Activated CD8-positive, alpha-beta memory T cell treated with anti-CD3 and anti-CD28 coated beads, Interleukin-2, amount 10 ng/mL, durations not matched to agents 7 days and 5 days (primary cell): ENCODE data around the gene CBX4. TPM values are rescaled to one million over a fixed set of nuclear protein-coding genes. Genes with fewer than 3 reads are reported as not detected.

Source experiments
- ATAC-seq: fragments of 150-1000 bp; cut with Tn5 transposase; one replicate; pipeline ENCODE4 v1.10.0; 2021; ENCODE audit warnings: moderate library complexity
- CTCF ChIA-PET: fragments of 350-600 bp; sonication (Branson Sonifier 250); formaldehyde crosslinking; loops from one replicate; lab custom pipeline; 2021; ENCODE audit warnings: antibody characterized with exemption; lab: Charles Lee
- DNase-seq: peaks from one replicate; pipeline ENCODE4 v3.0.0-alpha.2; 2020
- H3K27ac Mint-ChIP-seq: one replicate; pipeline ENCODE4 v1.8.0; 2021; ENCODE audit warnings: mild to moderate bottlenecking, mixed read lengths
- H3K27me3 Mint-ChIP-seq: one replicate; pipeline ENCODE4 v1.8.0; 2021; ENCODE audit warnings: mixed read lengths
- H3K36me3 Mint-ChIP-seq: one replicate; pipeline ENCODE4 v1.8.0; 2021; ENCODE audit warnings: mild to moderate bottlenecking, mixed read lengths
- H3K4me1 Mint-ChIP-seq: one replicate; pipeline ENCODE4 v1.8.0; 2021; ENCODE audit warnings: mixed read lengths
- H3K4me3 Mint-ChIP-seq: one replicate; pipeline ENCODE4 v1.8.0; 2021; ENCODE audit warnings: mild to moderate bottlenecking, moderate library complexity, mixed read lengths
- H3K9me3 Mint-ChIP-seq: one replicate; pipeline ENCODE4 v1.8.0; 2022; ENCODE audit warnings: low read depth, mixed read lengths
- total RNA-seq, 2 experiments: library from RNA; stranded (reverse); gene quantifications; one replicate each; pipeline ENCODE4 v1.2.3, GENCODE V29; 2021

Gene CBX4
- total RNA-seq, 2 experiments from 2014 or later: 28.3 to 36.7 TPM

DNA sequence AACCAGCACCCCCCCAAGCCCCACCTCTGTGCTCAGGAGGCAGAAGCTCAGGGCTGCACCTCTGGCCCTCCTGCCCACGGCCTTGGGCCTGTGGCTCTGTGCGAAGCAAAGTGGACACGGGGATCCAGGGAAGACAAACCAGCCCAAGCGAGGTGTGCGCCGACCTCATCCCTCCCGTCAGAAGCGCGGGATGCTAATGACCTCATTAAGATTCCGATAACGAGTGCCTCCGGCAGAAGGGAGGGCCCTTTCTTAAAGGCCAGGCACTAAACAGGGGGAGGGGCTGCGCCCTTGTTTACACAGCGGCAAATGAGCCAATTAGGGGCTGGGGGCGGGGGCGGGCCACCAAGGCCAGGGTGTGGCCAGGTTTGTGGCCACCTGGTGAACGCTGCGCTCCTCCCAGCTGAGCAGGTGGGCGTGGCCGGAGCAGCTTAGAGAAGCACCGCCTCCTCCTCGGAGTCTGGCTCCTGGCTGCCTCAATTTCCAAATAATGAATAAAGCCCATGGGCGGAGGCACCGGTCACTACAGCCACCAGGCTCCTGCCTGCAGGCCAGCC, 3.2 kb downstream of the CBX4 start:
- Mint-ChIP-seq H3K36me3 (peaks cover 27% of the 10 kb centered on the region), H3K4me3 (no peak overlapping the region), H3K27ac (no peak overlapping the region), H3K9me3 (no peaks in the 10 kb centered on the region), H3K27me3 (peaks cover 15% of the 10 kb centered on the region), H3K4me1 (peaks cover 34% of the 10 kb centered on the region)
- ATAC-seq (no peak), DNase-seq (no peak)
- CTCF ChIA-PET: interaction anchor here (0.8 to 3.3 kb wide), 18 partner anchors 8 to 92 kb away, joined by 3 to 38 read pairs (median 6); partner anchors contain the start of gene CBX8

DNA sequence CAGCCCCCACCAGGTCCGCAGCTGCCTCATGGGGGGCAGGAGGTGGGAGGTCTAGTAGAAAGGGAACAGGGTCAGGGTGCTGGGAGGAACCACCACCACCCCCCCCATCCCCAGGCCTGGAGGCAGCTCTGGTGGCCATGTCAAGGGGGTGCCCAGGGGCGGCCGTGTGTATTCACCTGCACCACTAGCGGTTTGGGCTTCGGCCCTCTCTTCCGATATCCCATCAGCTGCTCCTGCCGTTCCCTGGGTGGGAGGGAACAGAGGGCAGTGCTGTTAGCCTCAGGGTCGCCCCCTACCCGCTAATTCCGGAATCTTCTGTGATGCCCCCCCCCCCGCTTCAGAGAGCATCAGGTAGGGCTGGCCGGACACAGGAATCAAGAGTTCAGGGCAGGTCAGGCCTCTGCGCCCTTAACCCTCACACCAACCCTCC, 3.8 kb downstream of the CBX4 start:
- no peak for DNase-seq
- ATAC-seq: no peak
- peaks cover 26% of the 10 kb centered on the region for H3K36me3 Mint-ChIP-seq
- H3K9me3 Mint-ChIP-seq: no peaks in the 10 kb centered on the region
- H3K4me1 Mint-ChIP-seq: peaks cover 32% of the 10 kb centered on the region
- H3K27ac Mint-ChIP-seq: no peak overlapping the region
- peaks cover 10% of the 10 kb centered on the region for H3K27me3 Mint-ChIP-seq
- H3K4me3 Mint-ChIP-seq: no peak overlapping the region
- CTCF ChIA-PET: interaction anchor here (0.8 to 3.3 kb wide), 13 partner anchors 9 to 46 kb away, joined by 3 to 38 read pairs (median 4); partner anchors contain the start of gene CBX8

DNA sequence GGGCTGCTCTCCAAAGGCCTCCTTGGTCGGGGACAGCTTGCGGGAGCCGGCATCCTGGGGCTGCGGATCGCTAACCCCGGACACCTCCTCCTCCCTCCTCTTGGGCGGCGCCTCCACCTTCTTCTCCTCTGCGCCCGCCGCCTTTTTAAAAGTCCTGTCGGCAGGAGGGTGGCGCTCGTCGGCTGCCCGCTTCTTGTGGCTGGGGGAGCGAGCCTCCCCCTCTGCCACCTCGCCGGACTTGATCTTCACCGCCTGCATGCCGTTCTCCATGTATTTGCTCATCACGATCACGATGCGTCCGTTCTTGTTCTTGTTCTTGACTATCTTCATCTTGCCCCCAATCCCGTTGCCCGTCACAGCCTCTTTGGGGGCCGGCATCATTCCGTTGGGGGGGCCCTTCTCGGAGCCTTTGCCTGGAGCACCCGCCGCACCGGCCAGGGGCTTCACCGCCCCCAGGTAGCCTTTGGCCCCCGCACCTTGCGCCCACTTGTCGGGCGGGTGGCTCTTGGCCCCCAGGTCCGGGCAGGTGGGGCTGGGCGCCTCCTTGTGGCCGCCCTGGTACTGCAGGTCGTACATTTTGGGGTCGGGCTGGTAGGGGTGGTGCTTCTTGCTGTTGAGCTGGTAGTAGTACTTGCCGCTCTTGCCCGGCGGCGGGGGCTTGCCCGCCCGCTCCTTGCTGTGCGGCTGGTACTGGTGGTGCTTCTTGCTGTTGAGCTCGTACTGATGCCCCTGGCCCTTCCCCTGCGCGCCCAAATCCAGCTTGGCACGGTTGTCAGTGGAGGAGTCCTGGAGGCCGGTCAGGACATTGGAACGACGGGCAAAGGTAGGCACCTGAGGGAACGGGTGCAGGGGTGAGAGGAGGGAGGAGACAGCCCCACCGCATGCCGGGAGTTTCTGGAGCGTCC, 4.4 kb downstream of the CBX4 start:
- H3K4me1 Mint-ChIP-seq: peaks cover 30% of the 10 kb centered on the region
- CTCF ChIA-PET: interaction anchor here (0.8 to 3.3 kb wide), 13 partner anchors 10 to 45 kb away, joined by 3 to 38 read pairs (median 6); partner anchors contain the start of gene CBX8
- no peak overlapping the region for H3K4me3 Mint-ChIP-seq
- no peaks in the 10 kb centered on the region for H3K9me3 Mint-ChIP-seq
- peaks cover 26% of the 10 kb centered on the region for H3K36me3 Mint-ChIP-seq
- DNase-seq (no peak), ATAC-seq (no peak)
- H3K27ac Mint-ChIP-seq: no peak overlapping the region
- H3K27me3 Mint-ChIP-seq: peaks cover 4% of the 10 kb centered on the region

DNA sequence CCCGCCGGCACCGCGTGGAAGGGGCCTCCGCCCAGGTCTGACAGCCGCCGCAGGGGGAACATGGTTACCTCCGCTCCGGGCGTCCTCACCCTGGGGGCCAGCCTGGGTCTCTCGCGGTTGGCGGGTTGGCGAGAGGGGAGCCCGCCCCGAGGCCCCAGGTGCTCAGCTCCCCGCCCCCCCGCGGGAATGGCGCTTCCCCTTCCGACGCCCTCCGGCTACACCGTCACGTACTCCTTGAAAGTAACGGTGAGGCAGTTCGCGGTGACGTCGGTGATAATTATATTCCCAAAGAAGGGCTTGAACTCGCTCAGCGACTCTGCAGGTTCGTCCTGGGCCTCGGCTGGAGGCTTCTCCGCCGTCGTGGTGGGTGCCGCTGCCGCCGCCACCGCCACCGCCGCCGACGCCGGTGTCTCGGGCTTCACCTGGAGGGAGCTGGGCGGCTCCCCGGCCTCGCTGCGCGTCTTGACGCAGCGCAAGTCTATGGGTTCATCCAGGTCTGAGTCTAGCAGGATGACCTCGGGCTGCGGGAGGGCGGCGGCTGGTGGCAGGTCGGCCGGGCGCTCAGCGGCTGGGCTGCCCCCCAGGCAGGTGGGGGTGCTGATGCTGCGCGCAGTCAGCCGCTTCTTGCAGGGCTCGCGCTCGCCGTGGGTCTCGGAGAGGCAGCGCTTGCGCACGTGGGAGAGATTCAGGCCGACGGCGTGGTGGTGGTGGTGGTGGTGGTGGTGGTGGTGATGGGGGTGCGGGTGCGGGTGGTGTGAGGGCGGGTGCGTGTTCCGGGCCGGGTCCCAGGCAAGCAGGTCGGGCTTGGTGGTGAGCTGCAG, 5.3 kb downstream of the CBX4 start:
- H3K27ac Mint-ChIP-seq: no peak overlapping the region
- CTCF ChIA-PET: interaction anchor here (1.0 to 1.9 kb wide), 5 partner anchors 11 to 267 kb away, joined by 3 to 8 read pairs (median 5); partner anchors contain the start of gene GAA
- peaks cover 29% of the 10 kb centered on the region for H3K4me1 Mint-ChIP-seq
- DNase-seq (no peak), ATAC-seq (no peak)
- H3K36me3 Mint-ChIP-seq: peaks cover 26% of the 10 kb centered on the region
- peaks cover 3% of the 10 kb centered on the region for H3K27me3 Mint-ChIP-seq
- no peak overlapping the region for H3K4me3 Mint-ChIP-seq
- no peaks in the 10 kb centered on the region for H3K9me3 Mint-ChIP-seq

DNA sequence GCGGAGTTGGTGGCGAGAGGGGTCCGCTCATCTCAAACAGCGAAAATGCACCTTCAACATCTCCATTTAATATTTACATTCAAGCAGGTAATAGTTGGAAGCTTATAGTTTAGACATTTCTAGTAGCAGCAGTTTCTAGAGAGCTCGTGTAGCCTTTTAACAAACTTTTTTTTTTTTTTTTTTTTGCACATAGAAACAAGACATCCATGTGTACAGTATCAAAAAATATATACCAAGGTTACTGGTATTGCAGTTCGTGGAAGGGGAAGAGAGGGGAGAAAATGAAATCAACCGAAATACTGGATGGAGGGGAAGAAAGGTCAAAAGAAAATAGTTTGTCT, 6.2 kb downstream of the CBX4 start:
- H3K4me3 Mint-ChIP-seq: no peak overlapping the region
- H3K27ac Mint-ChIP-seq: no peak overlapping the region
- no peak for DNase-seq
- no peak for ATAC-seq
- no peaks in the 10 kb centered on the region for H3K9me3 Mint-ChIP-seq
- peaks cover 26% of the 10 kb centered on the region for H3K4me1 Mint-ChIP-seq
- peaks cover 3% of the 10 kb centered on the region for H3K27me3 Mint-ChIP-seq
- H3K36me3 Mint-ChIP-seq: peaks cover 23% of the 10 kb centered on the region
- CTCF ChIA-PET: interaction anchor here (1.0 to 1.9 kb wide), 5 partner anchors 12 to 268 kb away, joined by 3 to 8 read pairs (median 5); partner anchors contain the start of gene GAA

DNA sequence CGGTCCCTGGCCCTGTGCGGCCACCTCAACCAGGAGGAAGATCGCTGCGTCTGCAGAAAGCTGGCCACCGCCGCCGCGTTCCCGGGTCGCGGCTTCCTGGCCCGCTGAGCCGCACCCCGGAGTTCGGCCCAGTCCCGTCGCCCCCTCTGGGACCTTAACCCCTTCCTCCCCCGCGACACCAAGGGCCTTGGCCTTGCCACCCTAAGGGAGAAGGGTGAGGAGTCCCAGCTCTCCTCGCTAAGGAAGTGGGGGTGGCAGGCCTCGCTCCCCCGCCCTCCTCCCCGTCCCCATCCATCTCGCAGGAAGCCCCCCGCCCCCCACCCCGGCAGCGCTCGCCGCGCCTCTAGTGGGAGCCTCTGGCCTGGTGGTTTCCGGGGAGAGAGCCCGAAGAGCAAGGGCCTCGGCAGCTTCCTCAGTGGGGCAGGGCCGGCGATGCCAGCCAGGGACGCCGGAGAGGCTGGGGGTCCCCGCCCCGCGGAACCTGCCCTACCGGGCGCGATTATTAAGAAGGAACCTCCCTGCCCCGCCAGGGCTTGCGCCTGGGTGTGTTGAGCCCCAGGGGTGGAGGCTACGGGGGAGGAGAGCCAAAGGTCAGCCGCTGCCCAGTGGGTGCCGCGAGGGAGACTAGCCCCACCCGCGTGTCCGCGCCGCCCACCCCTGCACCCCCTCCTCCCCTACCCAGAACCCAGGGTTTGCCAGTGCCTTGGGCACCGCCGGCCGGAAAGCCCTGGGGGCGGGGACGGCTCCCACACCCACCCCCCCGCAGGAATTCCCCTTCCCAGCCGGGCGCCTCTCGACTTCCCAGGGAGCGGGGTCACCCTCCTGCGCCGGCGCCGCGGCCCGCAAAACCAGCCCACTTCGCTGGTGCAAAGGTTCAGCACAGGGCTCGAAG, 6.8 kb downstream of the CBX4 start:
- DNase-seq (no peak), ATAC-seq (no peak)
- CTCF ChIA-PET: interaction anchor here (0.7 to 1.9 kb wide), 6 partner anchors 12 to 269 kb away, joined by 3 to 8 read pairs (median 4); partner anchors contain the start of gene GAA
- peaks cover 20% of the 10 kb centered on the region for H3K36me3 Mint-ChIP-seq
- H3K4me1 Mint-ChIP-seq: peaks cover 22% of the 10 kb centered on the region
- no peak overlapping the region for H3K27ac Mint-ChIP-seq
- no peak overlapping the region for H3K4me3 Mint-ChIP-seq
- no peaks in the 10 kb centered on the region for H3K9me3 Mint-ChIP-seq
- H3K27me3 Mint-ChIP-seq: peaks cover 3% of the 10 kb centered on the region

DNA sequence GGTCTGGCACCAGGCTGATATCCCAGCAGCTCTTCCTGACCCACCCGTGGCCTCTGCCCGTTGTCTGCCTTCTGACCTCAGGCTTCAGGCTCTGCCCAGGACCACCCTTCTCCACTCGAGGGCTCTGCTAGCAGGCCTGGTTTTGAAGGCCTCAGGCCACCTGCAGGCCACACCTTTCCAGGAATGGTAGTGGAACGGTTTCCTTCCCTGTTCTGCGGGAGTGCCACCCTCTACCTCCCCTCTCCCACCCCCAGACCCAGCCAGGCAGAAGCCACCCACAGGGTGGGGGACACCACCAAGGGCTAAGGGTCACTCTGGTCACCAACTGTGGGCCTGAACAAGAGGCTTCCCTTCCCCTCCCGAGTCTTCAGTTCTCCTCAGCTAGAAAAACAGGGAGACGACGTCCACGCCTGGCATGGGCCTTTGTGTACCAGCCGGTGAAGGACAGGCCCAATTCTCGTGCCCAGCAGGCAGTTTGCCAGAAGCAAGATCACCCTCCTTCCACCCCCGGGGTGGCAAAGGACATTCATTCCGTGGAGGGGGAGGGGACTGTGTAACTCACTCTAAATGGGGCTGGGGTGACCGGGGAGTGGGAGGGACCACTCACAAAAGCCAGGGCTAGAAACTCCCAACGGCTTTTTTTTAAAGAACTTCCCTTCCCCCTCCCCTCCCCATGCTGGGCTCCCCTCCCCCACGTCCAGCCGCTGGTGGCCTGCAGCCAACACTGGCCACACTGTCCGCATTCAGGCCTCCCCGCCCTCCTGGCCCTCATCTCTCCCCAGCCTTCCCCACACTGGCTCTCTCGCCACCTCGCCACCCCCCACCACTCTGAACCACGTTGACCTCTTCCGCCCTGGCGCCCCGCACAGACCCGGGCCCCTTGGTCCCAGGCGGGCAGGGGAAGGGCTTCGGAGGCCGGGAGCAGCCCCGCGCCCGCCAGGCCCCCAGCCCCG, 7.7 kb downstream of the CBX4 start:
- Mint-ChIP-seq H3K4me3 (no peak overlapping the region), H3K9me3 (peaks cover 2% of the 10 kb centered on the region), H3K4me1 (peaks cover 17% of the 10 kb centered on the region), H3K27ac (no peak overlapping the region), H3K36me3 (peaks cover 17% of the 10 kb centered on the region), H3K27me3 (peaks cover 3% of the 10 kb centered on the region)
- CTCF ChIA-PET: interaction anchor here (0.7 to 1.0 kb wide), 2 partner anchors 42 to 82 kb away, joined by 3 read pairs; no protein-coding TSS in a partner anchor
- no peak for DNase-seq
- no peak for ATAC-seq

DNA sequence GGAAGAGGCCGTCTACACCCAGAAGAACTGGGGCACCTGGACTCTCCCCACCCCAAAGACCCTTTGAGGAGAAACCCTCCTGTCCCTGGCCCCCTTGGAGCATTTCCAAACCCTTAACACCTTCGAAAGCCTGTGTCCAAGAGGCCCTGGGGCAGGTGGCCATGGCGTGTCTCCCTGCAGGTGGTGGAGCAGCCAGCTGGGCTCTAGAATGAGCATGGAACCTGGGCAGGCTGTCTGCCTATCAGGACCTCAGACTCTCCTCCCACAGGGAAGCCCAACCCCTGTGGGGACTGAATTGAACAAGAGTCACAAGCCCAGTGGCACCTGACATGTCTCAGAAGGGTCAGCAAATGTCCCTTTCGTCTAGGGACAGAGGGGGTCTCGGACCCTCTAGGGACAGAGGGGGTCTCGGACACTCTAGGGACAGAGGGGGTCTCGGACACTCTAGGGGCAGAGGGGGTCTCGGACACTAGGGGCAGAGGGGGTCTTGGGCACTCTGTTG, 8.4 kb downstream of the CBX4 start:
- Mint-ChIP-seq H3K9me3 (peaks cover 2% of the 10 kb centered on the region), H3K4me3 (no peak overlapping the region), H3K27me3 (peaks cover 6% of the 10 kb centered on the region), H3K36me3 (peaks cover 16% of the 10 kb centered on the region), H3K4me1 (peaks cover 20% of the 10 kb centered on the region), H3K27ac (no peak overlapping the region)
- DNase-seq: no peak
- ATAC-seq: no peak
- CTCF ChIA-PET: interaction anchor here (1.0 to 1.1 kb wide), 2 partner anchors 23 to 81 kb away, joined by 3 to 4 read pairs; no protein-coding TSS in a partner anchor

DNA sequence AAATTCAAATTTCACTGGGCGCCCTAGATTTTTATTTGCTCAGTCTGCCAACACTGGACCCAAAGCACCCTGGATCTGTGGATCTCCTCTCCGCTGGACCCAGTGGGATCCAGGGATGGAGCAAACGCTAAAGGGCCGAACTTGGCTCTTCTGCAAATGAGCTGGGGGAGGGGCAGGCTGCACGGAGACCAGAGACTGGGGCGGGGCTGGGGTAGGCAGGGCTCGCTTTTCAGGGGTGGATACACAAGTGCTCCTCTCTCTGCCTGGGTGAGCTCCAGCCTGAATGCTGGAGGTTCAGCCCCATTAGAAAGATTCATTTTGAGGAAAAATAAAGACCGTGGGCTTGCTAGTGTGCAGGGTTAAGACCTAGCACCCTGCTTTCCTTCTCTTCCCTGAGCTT, 8.9 kb downstream of the CBX4 start:
- no peak overlapping the region for H3K27ac Mint-ChIP-seq
- peaks cover 20% of the 10 kb centered on the region for H3K4me1 Mint-ChIP-seq
- H3K4me3 Mint-ChIP-seq: no peak overlapping the region
- DNase-seq (no peak), ATAC-seq (no peak)
- CTCF ChIA-PET: interaction anchor here (1.0 to 1.3 kb wide), 3 partner anchors 22 to 88 kb away, joined by 3 to 4 read pairs (median 3); no protein-coding TSS in a partner anchor
- peaks cover 2% of the 10 kb centered on the region for H3K9me3 Mint-ChIP-seq
- H3K36me3 Mint-ChIP-seq: peaks cover 13% of the 10 kb centered on the region
- peaks cover 9% of the 10 kb centered on the region for H3K27me3 Mint-ChIP-seq

DNA sequence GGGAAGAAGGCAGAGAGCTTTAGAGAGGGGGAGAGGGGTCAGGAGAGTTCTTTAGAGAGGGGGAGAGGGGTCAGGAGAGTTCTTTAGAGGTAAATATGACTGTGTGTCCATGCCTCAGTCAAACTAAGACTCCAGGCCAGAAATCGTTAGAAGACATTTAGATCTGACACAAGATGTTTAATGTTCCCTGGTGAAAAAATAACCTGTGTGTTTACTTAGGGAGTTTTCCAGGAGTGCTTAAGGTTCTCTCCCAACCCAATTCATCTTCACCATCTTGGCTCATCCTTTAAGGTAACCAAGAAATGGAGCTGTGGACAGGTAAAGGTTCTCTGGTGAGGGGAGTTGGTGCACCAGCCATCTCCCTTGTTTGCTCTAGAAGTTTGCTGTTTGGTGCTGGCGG, 9.8 kb downstream of the CBX4 start:
- Mint-ChIP-seq H3K9me3 (peaks cover 2% of the 10 kb centered on the region), H3K27ac (no peak overlapping the region), H3K4me3 (no peak overlapping the region), H3K36me3 (peaks cover 5% of the 10 kb centered on the region), H3K27me3 (peaks cover 11% of the 10 kb centered on the region), H3K4me1 (peaks cover 18% of the 10 kb centered on the region)
- ATAC-seq (no peak), DNase-seq (no peak)
- CTCF ChIA-PET: interaction anchor here (1.1 to 1.6 kb wide), 4 partner anchors 11 to 141 kb away, joined by 3 to 5 read pairs (median 4); no protein-coding TSS in a partner anchor

DNA sequence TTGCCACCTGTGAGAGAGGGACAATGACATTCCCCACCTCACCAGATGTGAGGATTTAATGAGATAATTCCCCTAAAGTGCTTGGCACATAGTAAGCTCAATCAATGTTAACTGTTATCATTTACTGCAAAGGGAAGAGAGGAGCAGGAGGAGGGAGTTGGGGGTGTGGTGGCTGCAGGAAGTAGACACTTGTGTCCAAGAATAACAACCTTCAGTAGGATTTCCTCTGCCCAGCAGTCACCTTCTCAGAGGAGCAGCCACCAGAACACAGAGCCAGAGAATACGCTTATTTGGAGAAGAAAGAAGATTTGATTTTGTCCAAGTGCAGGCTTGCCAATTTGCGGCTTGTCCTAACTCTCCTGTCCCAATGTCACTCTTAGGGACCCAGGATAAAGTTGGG, 10.2 kb downstream of the CBX4 start:
- Mint-ChIP-seq H3K4me1 (peaks cover 18% of the 10 kb centered on the region), H3K27ac (no peak overlapping the region), H3K36me3 (peaks cover 4% of the 10 kb centered on the region), H3K4me3 (no peak overlapping the region), H3K9me3 (peaks cover 2% of the 10 kb centered on the region), H3K27me3 (peaks cover 13% of the 10 kb centered on the region)
- CTCF ChIA-PET: interaction anchor here (1.1 to 1.6 kb wide), 3 partner anchors 11 to 142 kb away, joined by 3 to 5 read pairs (median 3); no protein-coding TSS in a partner anchor
- ATAC-seq: no peak
- no peak for DNase-seq
